Lower leg skin (tissue), 3 donors: ENCODE data around the gene PLCXD3.

ENCODE experiments used
- CTCF ChIP-seq, 3 donors: fragments of 450-650 bp; IDR thresholded peaks; one replicate each; pipeline ENCODE4 v1.5.1; 2016; ENCODE audit warnings: antibody characterized with exemption in 3 of 3, mild to moderate bottlenecking in 3 of 3, moderate library complexity in 2 of 3
- POLR2A ChIP-seq, 2 donors: fragments of 450-650 bp; IDR thresholded peaks; one replicate each; pipeline ENCODE4 v1.6.1; 2016 to 2017; ENCODE audit warnings: antibody characterized with exemption in 2 of 2, mild to moderate bottlenecking in 1 of 2, moderate library complexity in 1 of 2

GRCh38 chr5:41404757-41405156 is 105.6 kb downstream of the PLCXD3 start:
- TF ChIP-seq POLR2A (IDR thresholded peaks at IDR 0.05) (no peak), CTCF (IDR thresholded peaks at IDR 0.05) (no peak)
